Fibroblast of skin of back (primary cell): Measurements from ENCODE around the gene YTHDF1.

ENCODE experiments used
- DNase-seq: peaks from one replicate; pipeline ENCODE4 v3.0.0-alpha.2; 2013

The YTHDF1 gene

GRCh38 chr20:63183422-63184146, 32.3 kb downstream of the YTHDF1 start:
- peak; percentile 17 for DNase-seq

- DNase-seq, result no peak
These were observed 33.0 kb downstream of the YTHDF1 start for GRCh38 chr20:63182946-63183415.

- no peak for DNase-seq
These were observed 33.5 kb downstream of the YTHDF1 start for GRCh38 chr20:63182425-63182824.

GRCh38 chr20:63181226-63181625, 34.7 kb downstream of the YTHDF1 start:
- DNase-seq, result no peak

GRCh38 chr20:63180569-63181185, 35.3 kb downstream of the YTHDF1 start:
- DNase-seq, result no peak

- no peak for DNase-seq
These were observed 36.0 kb downstream of the YTHDF1 start for GRCh38 chr20:63179687-63180568.

- DNase-seq, result no peak
These were observed 36.8 kb downstream of the YTHDF1 start for GRCh38 chr20:63178889-63179686.

- no peak for DNase-seq
These were observed 37.5 kb downstream of the YTHDF1 start for GRCh38 chr20:63178446-63178820.

- DNase-seq, result no peak
These were observed 38.0 kb downstream of the YTHDF1 start for GRCh38 chr20:63177785-63178445.

- no peak for DNase-seq
These were observed 38.7 kb downstream of the YTHDF1 start for GRCh38 chr20:63177134-63177784.

- no peak for DNase-seq
These were observed 39.4 kb downstream of the YTHDF1 start for GRCh38 chr20:63176427-63177133.

- no peak for DNase-seq
These were observed 39.9 kb downstream of the YTHDF1 start for GRCh38 chr20:63176034-63176426.

- DNase-seq, result no peak
These were observed 40.7 kb downstream of the YTHDF1 start for GRCh38 chr20:63175038-63175895.

- DNase-seq, result no peak
These were observed 41.5 kb downstream of the YTHDF1 start for GRCh38 chr20:63174309-63175037.

GRCh38 chr20:63173552-63174191, 42.3 kb downstream of the YTHDF1 start:
- DNase-seq, result no peak

- DNase-seq, result no peak
These were observed 43.2 kb downstream of the YTHDF1 start for GRCh38 chr20:63172726-63173125.

GRCh38 chr20:63171991-63172390, 43.9 kb downstream of the YTHDF1 start:
- no peak for DNase-seq

GRCh38 chr20:63169681-63170080, 46.2 kb downstream of the YTHDF1 start:
- no peak for DNase-seq
